ENCODE results near the gene HBS1L. TPM values are rescaled to one million over a fixed set of nuclear protein-coding genes. Genes with fewer than 3 reads are reported as not detected.

Gene HBS1L
- total and polyA plus RNA-seq, 10 of the 15 experiments (the other 5 are each of a cell fraction or from before 2014, with no cell fraction given) = 58.7 to 142 (median 78.8) TPM

DNA sequence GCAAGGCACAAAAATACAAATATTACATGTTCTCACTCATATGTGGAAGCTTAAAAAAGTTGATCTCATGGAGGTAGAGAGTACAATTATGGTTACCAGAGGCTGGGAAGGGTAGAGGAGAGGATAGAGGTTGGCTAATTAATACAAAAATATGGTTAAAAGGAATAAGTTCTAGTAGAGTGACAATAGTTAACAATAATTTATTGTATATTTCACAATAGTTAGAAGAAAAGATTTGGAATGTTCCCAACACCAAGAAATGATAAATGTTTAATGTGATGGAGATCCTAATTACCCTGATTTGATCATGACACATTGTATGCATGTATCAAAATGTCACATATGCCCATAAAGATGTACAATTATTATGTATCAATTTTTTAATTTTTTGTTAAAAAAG, 106.5 kb downstream of the HBS1L start:
- RAD21 ChIA-PET (ENCODE audit: unreplicated experiment) = no interaction called here
- Histone ChIP-seq H3K4me1 (ENCODE audit: control insufficient read depth, insufficient read depth, low read length) (no peaks in the 10 kb centered on the region), H3K27ac (ENCODE audit: control insufficient read depth, insufficient read depth) (no peak overlapping the region), H3K27me3 (replicated peaks in 1 of 2; ENCODE audit: control insufficient read depth in 2 of 2, insufficient read depth in 2 of 2, low read length in 1 of 2) (no peaks in the 10 kb centered on the region), H2AFZ (ENCODE audit: control insufficient read depth, low read depth, low read length) (no peak overlapping the region), H3K4me2 (ENCODE audit: control insufficient read depth, insufficient read depth) (no peak overlapping the region), H3K9ac (ENCODE audit: control insufficient read depth, insufficient read depth, low read length) (no peak overlapping the region), H3K9me3 (replicated peaks; ENCODE audit: control insufficient read depth, insufficient read depth, low read length) (no peaks in the 10 kb centered on the region), H3K4me3 (no peak overlapping the region), H3K36me3 (ENCODE audit: control insufficient read depth in 2 of 2, insufficient read depth in 2 of 2, low read length in 1 of 2) (no peaks in the 10 kb centered on the region), H4K20me1 (ENCODE audit: control insufficient read depth, insufficient read depth) (no peaks in the 10 kb centered on the region), H3K79me2 (ENCODE audit: control insufficient read depth, insufficient read depth, low read length) (no peaks in the 10 kb centered on the region)
- BruUV-seq (replicated peaks) = no TSS peak
- intact Hi-C loops (cut with micrococcal nuclease; ENCODE audit: unreplicated experiment) (no loop called here), in situ Hi-C loops (cut with MboI) (no loop called here)
- TF ChIP-seq HDGF (IDR thresholded peaks at IDR 0.05) = no peak
- CTCF ChIA-PET = interaction anchor here (0.7 to 3.7 kb wide), 3 partner anchors 8 to 534 kb away, joined by 3 to 20 read pairs (median 3); no protein-coding TSS in a partner anchor
- ATAC-seq = no peak
- FAIRE-seq = no peak
- SMC1A ChIA-PET (ENCODE audit: uncharacterized antibody, unreplicated experiment) = interaction anchor here (0.7 to 1.8 kb wide), 5 partner anchors 8 to 399 kb away, joined by 3 to 8 read pairs (median 3); no protein-coding TSS in a partner anchor
- DNase-seq (ENCODE audit: low read depth, low spot score) = no peak
- POLR2A ChIA-PET = interaction anchor here (0.6 kb wide), 1 partner anchor 573 kb away, joined by 4 read pairs; no protein-coding TSS in a partner anchor

- in situ Hi-C loops (cut with MboI) (no loop called here), intact Hi-C loops (cut with micrococcal nuclease; ENCODE audit: unreplicated experiment) (no loop called here)
- ChIA-PET POLR2A (no interaction called here), CTCF (interaction anchor here (0.6 kb wide), 1 partner anchor 1393 kb away, joined by 3 read pairs; no protein-coding TSS in a partner anchor), SMC1A (ENCODE audit: uncharacterized antibody, unreplicated experiment) (no interaction called here), RAD21 (ENCODE audit: unreplicated experiment) (no interaction called here)
- ATAC-seq (no peak), DNase-seq (ENCODE audit: low read depth, low spot score) (no peak), FAIRE-seq (no peak)
- Histone ChIP-seq H3K79me2 (ENCODE audit: control insufficient read depth, insufficient read depth, low read length) (no peaks in the 10 kb centered on the region), H3K4me1 (ENCODE audit: control insufficient read depth, insufficient read depth, low read length) (no peaks in the 10 kb centered on the region), H3K27ac (ENCODE audit: control insufficient read depth, insufficient read depth) (no peak overlapping the region), H2AFZ (ENCODE audit: control insufficient read depth, low read depth, low read length) (no peak overlapping the region), H3K9me3 (replicated peaks; ENCODE audit: control insufficient read depth, insufficient read depth, low read length) (no peaks in the 10 kb centered on the region), H3K9ac (ENCODE audit: control insufficient read depth, insufficient read depth, low read length) (no peak overlapping the region), H3K36me3 (ENCODE audit: control insufficient read depth in 2 of 2, insufficient read depth in 2 of 2, low read length in 1 of 2) (no peaks in the 10 kb centered on the region), H3K27me3 (replicated peaks in 1 of 2; ENCODE audit: control insufficient read depth in 2 of 2, insufficient read depth in 2 of 2, low read length in 1 of 2) (no peaks in the 10 kb centered on the region), H4K20me1 (ENCODE audit: control insufficient read depth, insufficient read depth) (no peaks in the 10 kb centered on the region), H3K4me3 (no peak overlapping the region), H3K4me2 (ENCODE audit: control insufficient read depth, insufficient read depth) (no peak overlapping the region)
- no TSS peak for BruUV-seq (replicated peaks)
- TF ChIP-seq, protein P1, sequence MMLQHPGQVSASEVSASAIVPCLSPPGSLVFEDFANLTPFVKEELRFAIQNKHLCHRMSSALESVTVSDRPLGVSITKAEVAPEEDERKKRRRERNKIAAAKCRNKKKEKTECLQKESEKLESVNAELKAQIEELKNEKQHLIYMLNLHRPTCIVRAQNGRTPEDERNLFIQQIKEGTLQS (IDR thresholded peaks at IDR 0.05; ENCODE audit: borderline replicate concordance, extremely low read depth, low read depth, low read length) = no peak
- TF ChIP-seq HCFC1 (IDR thresholded peaks at IDR 0.05; ENCODE audit: low read length) (no peak), NR2C2 (IDR thresholded peaks at IDR 0.05; ENCODE audit: borderline replicate concordance, control insufficient read depth, insufficient read length, low read depth) (no peak), ASH2L (IDR thresholded peaks at IDR 0.05; ENCODE audit: borderline replicate concordance, low read depth) (no peak), STAT1 (conservative IDR thresholded peaks at IDR 0.05) (no peak), EED (IDR thresholded peaks at IDR 0.05; ENCODE audit: low read depth) (no peak), TCF12 (IDR thresholded peaks at IDR 0.05; ENCODE audit: low read depth, low read length) (no peak), KAT2A (conservative IDR thresholded peaks at IDR 0.05; ENCODE audit: control insufficient read depth, low read depth, low read length) (no peak), ZZZ3 (IDR thresholded peaks at IDR 0.05; ENCODE audit: control insufficient read depth, insufficient read length, low read depth) (no peak)
- TF ChIP-seq, protein P2, sequence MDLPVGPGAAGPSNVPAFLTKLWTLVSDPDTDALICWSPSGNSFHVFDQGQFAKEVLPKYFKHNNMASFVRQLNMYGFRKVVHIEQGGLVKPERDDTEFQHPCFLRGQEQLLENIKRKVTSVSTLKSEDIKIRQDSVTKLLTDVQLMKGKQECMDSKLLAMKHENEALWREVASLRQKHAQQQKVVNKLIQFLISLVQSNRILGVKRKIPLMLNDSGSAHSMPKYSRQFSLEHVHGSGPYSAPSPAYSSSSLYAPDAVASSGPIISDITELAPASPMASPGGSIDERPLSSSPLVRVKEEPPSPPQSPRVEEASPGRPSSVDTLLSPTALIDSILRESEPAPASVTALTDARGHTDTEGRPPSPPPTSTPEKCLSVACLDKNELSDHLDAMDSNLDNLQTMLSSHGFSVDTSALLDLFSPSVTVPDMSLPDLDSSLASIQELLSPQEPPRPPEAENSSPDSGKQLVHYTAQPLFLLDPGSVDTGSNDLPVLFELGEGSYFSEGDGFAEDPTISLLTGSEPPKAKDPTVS (IDR thresholded peaks at IDR 0.05; ENCODE audit: low read depth, low read length) = no peak
These were observed 109.6 kb downstream of the HBS1L start for GRCh38 chr6:134945045-134945444.

Measured in GM12878 (cell line).